ENCODE data around the gene SEC24A. TPM values are rescaled to one million over a fixed set of nuclear protein-coding genes. Genes with fewer than 3 reads are reported as not detected.
"Not testable (repeated sequence)": the region's sequence is repeated elsewhere in the genome, so short reads cannot be mapped to it uniquely, and the experiment has no call there.

The SEC24A gene
- polyA plus RNA-seq, 1 donor, result 52.3 TPM

DNA sequence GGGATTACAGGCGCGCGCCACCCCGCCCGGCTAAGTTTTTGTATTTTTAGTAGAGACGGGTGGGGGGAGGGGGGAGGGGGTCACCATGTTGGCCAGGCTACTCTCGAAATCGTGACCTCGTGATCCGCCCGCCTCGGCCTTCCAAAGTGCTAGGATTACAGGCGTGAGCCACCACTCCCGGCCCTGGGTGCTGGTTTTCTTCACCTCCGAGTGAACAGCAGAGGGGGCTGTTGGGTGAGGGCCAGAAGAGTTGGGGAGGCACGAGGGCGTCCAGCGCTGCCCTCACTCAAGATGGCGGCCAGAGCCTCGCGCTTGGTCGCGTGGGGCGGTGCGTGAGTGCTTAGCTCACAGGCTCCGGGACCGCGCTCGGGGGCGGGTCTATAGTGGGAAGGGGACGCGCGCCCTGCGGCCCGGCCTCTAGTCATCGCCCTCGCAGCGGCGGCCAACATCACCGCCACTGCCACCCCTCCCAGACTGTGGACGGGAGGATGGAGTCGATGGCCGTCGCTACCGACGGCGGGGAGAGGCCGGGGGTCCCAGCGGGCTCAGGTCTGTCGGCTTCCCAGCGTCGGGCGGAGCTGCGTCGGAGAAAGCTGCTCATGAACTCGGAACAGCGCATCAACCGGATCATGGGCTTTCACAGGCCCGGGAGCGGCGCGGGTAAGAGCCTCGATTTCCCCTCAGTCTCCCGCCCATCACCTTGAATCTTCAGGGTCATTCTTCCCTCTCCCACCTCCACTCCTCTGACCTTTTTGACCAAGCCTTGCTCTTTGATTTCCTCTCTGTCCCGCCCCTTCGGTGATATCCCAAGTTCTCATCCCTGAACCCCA, 89.8 kb downstream of the SEC24A start, which contains the start of gene CAMLG:
Gene CAMLG, plus strand, starts transcription at position 416 of the 830 bp plus-strand sequence. Its CDS starts 73 bp downstream, at position 489.
- peak; percentile 99 for DNase-seq
- whole genome bisulfite sequencing (ENCODE audit: insufficient coverage, low lambda C conversion rate), result no CpG with 5 or more reads among the region's 66 CpGs
- H3K4me3 ChIP-seq (ENCODE audit: low read length), result peak within 1 kb of the TSS; percentile 98

DNA sequence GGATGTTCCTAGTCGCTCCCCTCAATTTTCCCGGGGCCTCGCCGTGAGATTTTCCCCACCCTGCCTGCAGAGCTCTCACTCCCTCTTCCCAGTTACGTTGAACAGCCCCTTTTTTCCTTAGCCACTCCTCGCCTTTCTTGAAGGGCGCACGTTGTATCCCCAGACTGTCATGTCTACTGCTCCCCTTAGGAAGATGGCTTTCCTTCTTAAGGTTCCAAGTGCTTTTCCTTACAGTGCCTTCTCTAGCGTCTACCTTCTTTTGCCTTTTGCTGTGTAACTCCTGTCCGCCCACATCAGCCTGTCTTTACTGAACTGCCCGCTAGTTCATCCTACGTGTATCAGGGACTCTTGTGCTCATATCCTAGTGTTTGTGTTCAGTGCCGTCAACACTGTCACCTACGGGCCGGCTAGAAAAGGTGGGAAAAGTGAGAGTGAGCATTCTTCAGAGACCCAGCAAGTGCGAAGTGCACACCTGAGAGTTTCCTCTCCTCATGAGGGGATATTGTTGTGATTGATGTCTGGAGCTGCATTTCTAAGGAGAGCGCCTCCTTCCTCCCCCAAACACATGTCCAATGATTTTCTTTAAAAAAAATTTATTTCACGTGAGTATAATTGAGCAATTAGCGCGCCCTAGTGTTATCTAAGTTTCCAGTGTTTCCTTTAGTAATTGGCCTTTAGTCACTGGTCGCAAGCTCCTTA, 90.5 kb downstream of the SEC24A start:
- H3K27me3 ChIP-seq (ENCODE audit: control insufficient read depth, insufficient read depth, low read length), result no peaks in the 10 kb centered on the region

More for the DNA sequence above, 89.8 kb downstream of the SEC24A start, which contains the start of gene CAMLG:
- Histone ChIP-seq H3K9me3 (ENCODE audit: control insufficient read depth, low read depth, low read length) (peaks cover 2% of the 10 kb centered on the region), H3K4me1 (ENCODE audit: control insufficient read depth, insufficient read depth, low read length) (peaks cover 16% of the 10 kb centered on the region), H3K27me3 (ENCODE audit: control insufficient read depth, insufficient read depth, low read length) (no peaks in the 10 kb centered on the region), H3K27ac (ENCODE audit: low read length) (peak within 1 kb of the TSS; percentile 95), H3K36me3 (ENCODE audit: control insufficient read depth, insufficient read depth, low read length) (peaks cover 13% of the 10 kb centered on the region)

DNA sequence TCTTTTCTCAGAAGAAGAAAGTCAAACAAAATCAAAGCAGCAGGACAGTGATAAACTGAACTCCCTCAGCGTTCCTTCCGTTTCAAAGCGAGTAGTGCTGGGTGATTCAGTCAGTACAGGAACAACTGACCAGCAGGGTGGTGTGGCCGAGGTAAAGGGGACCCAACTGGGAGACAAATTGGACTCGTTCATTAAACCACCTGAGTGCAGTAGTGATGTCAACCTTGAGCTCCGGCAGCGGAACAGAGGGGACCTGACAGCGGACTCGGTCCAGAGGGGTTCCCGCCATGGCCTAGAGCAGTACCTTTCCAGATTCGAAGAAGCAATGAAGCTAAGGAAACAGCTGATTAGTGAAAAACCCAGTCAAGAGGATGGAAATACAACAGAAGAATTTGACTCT, 92.5 kb downstream of the SEC24A start:
- no peaks in the 10 kb centered on the region for H3K27me3 ChIP-seq (ENCODE audit: control insufficient read depth, insufficient read depth, low read length)
- peaks cover 2% of the 10 kb centered on the region for H3K9me3 ChIP-seq (ENCODE audit: control insufficient read depth, low read depth, low read length)
- peaks cover 16% of the 10 kb centered on the region for H3K36me3 ChIP-seq (ENCODE audit: control insufficient read depth, insufficient read depth, low read length)
- WGBS (ENCODE audit: insufficient coverage, low lambda C conversion rate), result no CpG with 5 or more reads among the region's 11 CpGs
- DNase-seq, result no peak
- no peak overlapping the region for H3K4me3 ChIP-seq (ENCODE audit: low read length)
- H3K4me1 ChIP-seq (ENCODE audit: control insufficient read depth, insufficient read depth, low read length), result peaks cover 13% of the 10 kb centered on the region
- H3K27ac ChIP-seq (ENCODE audit: low read length), result no peak overlapping the region

More for the DNA sequence above, 90.5 kb downstream of the SEC24A start:
- peaks cover 16% of the 10 kb centered on the region for H3K4me1 ChIP-seq (ENCODE audit: control insufficient read depth, insufficient read depth, low read length)
- peak overlapping the region; percentile 95 for H3K27ac ChIP-seq (ENCODE audit: low read length)
- H3K4me3 ChIP-seq (ENCODE audit: low read length), result peak overlapping the region; percentile 98
- peaks cover 15% of the 10 kb centered on the region for H3K36me3 ChIP-seq (ENCODE audit: control insufficient read depth, insufficient read depth, low read length)
- peak; percentile 49 to 86 for DNase-seq
- 0% methylated on average over 1 of the region's 21 CpGs for WGBS (ENCODE audit: insufficient coverage, low lambda C conversion rate)
- H3K9me3 ChIP-seq (ENCODE audit: control insufficient read depth, low read depth, low read length), result peaks cover 2% of the 10 kb centered on the region

GRCh38 chr5:134742134-134742533, 93.5 kb downstream of the SEC24A start:
- H3K9me3 ChIP-seq (ENCODE audit: control insufficient read depth, low read depth, low read length), result peaks cover 2% of the 10 kb centered on the region
- no peak overlapping the region for H3K4me3 ChIP-seq (ENCODE audit: low read length)
- peaks cover 18% of the 10 kb centered on the region for H3K36me3 ChIP-seq (ENCODE audit: control insufficient read depth, insufficient read depth, low read length)
- 100% methylated on average over 1 of the region's 2 CpGs for WGBS (ENCODE audit: insufficient coverage, low lambda C conversion rate)
- no peak overlapping the region for H3K27ac ChIP-seq (ENCODE audit: low read length)
- peaks cover 8% of the 10 kb centered on the region for H3K4me1 ChIP-seq (ENCODE audit: control insufficient read depth, insufficient read depth, low read length)
- no peaks in the 10 kb centered on the region for H3K27me3 ChIP-seq (ENCODE audit: control insufficient read depth, insufficient read depth, low read length)
- no peak for DNase-seq

DNA sequence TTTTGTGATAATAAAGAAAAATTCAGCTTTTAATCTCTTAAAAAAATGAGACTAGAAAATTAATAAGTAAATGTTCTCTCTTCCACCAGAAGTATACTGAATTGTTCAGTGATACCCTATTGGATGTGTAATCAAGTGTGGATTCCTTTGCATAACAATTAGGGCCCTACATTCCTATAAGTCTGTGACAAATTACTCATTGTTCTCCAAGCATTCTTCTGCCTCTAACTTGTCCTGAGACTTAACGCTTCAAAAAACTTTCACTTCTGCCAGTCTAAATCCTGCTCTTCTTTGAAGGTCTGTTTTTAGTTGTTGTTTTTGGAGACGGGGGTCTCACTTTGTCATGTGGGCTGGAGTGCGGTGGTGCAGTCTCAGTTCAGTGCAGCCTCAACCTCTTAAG, 100.8 kb downstream of the SEC24A start:
- H3K36me3 ChIP-seq (ENCODE audit: control insufficient read depth, insufficient read depth, low read length), result peaks cover 5% of the 10 kb centered on the region
- no peak for DNase-seq
- no peaks in the 10 kb centered on the region for H3K4me1 ChIP-seq (ENCODE audit: control insufficient read depth, insufficient read depth, low read length)
- H3K9me3 ChIP-seq (ENCODE audit: control insufficient read depth, low read depth, low read length), result no peaks in the 10 kb centered on the region
- WGBS (ENCODE audit: insufficient coverage, low lambda C conversion rate), result no CpG with 5 or more reads among the region's 3 CpGs
- H3K4me3 ChIP-seq (ENCODE audit: low read length), result no peak overlapping the region
- no peaks in the 10 kb centered on the region for H3K27me3 ChIP-seq (ENCODE audit: control insufficient read depth, insufficient read depth, low read length)
- H3K27ac ChIP-seq (ENCODE audit: low read length), result no peak overlapping the region

DNA sequence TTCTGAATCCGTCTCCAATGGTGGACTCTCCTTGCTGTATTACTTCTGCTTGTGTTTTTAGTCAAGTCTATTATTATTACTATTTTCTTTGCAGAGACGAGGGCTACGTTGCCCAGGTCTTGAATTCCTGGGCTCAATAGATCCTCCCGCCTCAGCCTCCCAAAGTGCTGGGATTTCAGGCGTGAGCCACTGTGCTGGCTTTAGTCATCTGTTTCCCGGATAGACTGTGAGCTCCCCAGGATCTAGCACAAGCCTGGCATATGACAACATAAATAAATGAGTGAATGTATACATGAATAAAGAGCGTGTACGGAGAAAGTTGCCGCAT, 109.6 kb downstream of the SEC24A start:
- DNase-seq, result no peak
- Histone ChIP-seq H3K27me3 (ENCODE audit: control insufficient read depth, insufficient read depth, low read length) (no peaks in the 10 kb centered on the region), H3K9me3 (ENCODE audit: control insufficient read depth, low read depth, low read length) (no peaks in the 10 kb centered on the region), H3K27ac (ENCODE audit: low read length) (peak overlapping the region; percentile 23), H3K4me1 (ENCODE audit: control insufficient read depth, insufficient read depth, low read length) (peaks cover 8% of the 10 kb centered on the region), H3K4me3 (ENCODE audit: low read length) (peak overlapping the region; percentile 91), H3K36me3 (ENCODE audit: control insufficient read depth, insufficient read depth, low read length) (peaks cover 2% of the 10 kb centered on the region)
- WGBS (ENCODE audit: insufficient coverage, low lambda C conversion rate), result 60% methylated on average over 1 of the region's 9 CpGs

- no CpG with 5 or more reads among the region's 73 CpGs for WGBS (ENCODE audit: insufficient coverage, low lambda C conversion rate)
- H3K27me3 ChIP-seq (ENCODE audit: control insufficient read depth, insufficient read depth, low read length), result no peaks in the 10 kb centered on the region
- H3K4me1 ChIP-seq (ENCODE audit: control insufficient read depth, insufficient read depth, low read length), result peaks cover 8% of the 10 kb centered on the region
These were observed 110.1 kb downstream of the SEC24A start, which contains the start of gene DDX46 for GRCh38 chr5:134758504-134759341. TSS of gene DDX46 (plus strand) at chr5:134758779. CDS start at chr5:134758939, 160 bp downstream.

GRCh38 chr5:134767528-134768291, 119.1 kb downstream of the SEC24A start:
- H3K4me1 ChIP-seq (ENCODE audit: control insufficient read depth, insufficient read depth, low read length); H3K27me3 ChIP-seq (ENCODE audit: control insufficient read depth, insufficient read depth, low read length); H3K4me3 ChIP-seq (ENCODE audit: low read length); H3K9me3 ChIP-seq (ENCODE audit: control insufficient read depth, low read depth, low read length); DNase-seq; H3K27ac ChIP-seq (ENCODE audit: low read length): not testable (repeated sequence)
- H3K36me3 ChIP-seq (ENCODE audit: control insufficient read depth, insufficient read depth, low read length), result peaks cover 64% of the 10 kb centered on the region
- no CpG with 5 or more reads among the region's 21 CpGs for WGBS (ENCODE audit: insufficient coverage, low lambda C conversion rate)

More at GRCh38 chr5:134758504-134759341, 110.1 kb downstream of the SEC24A start, which contains the start of gene DDX46:
- Histone ChIP-seq H3K27ac (ENCODE audit: low read length) (peak within 1 kb of the TSS; percentile 23), H3K36me3 (ENCODE audit: control insufficient read depth, insufficient read depth, low read length) (peaks cover 4% of the 10 kb centered on the region), H3K4me3 (ENCODE audit: low read length) (peak within 1 kb of the TSS; percentile 91), H3K9me3 (ENCODE audit: control insufficient read depth, low read depth, low read length) (no peaks in the 10 kb centered on the region)
- DNase-seq, result peak; percentile 90 to 95

DNA sequence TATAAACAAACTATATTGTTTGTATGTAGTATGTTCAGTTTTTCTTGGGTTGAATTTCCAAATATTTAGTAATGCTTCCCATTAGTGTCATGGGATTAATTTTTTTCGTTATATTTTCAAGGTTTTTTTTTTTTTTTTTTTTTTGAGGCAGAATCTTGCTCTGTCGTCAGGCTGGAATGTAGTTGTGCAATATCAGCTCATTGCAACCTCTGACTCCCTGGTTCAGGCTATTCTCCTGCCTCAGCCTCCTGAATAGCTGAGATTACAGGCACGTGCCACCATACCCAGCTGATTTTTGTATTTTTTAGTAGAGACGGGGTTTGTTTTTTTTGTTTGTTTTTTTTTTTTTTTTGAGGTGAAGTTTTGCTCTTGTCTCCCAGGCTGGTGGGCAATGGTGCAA, 120.6 kb downstream of the SEC24A start:
- Histone ChIP-seq H3K27me3 (ENCODE audit: control insufficient read depth, insufficient read depth, low read length) (no peaks in the 10 kb centered on the region), H3K4me3 (ENCODE audit: low read length) (no peak overlapping the region), H3K9me3 (ENCODE audit: control insufficient read depth, low read depth, low read length) (no peaks in the 10 kb centered on the region), H3K27ac (ENCODE audit: low read length) (no peak overlapping the region), H3K4me1 (ENCODE audit: control insufficient read depth, insufficient read depth, low read length) (no peaks in the 10 kb centered on the region), H3K36me3 (ENCODE audit: control insufficient read depth, insufficient read depth, low read length) (peaks cover 67% of the 10 kb centered on the region)
- 100% methylated on average over 1 of the region's 4 CpGs for WGBS (ENCODE audit: insufficient coverage, low lambda C conversion rate)
- DNase-seq, result peak in 1 of 2 donors; percentile 12
